PFSK-1 (cell line): ENCODE data around the gene CNGB1.

Experiments
- FOXP2 ChIP-seq: optimal IDR thresholded peaks from 2 replicates; pipeline ENCODE3; 2011; ENCODE audit warnings: borderline replicate concordance, control low read depth, inconsistent platforms; ENCODE audit not compliant: insufficient read depth; ENCODE audit errors: extremely low read length, extremely low read depth
- POLR2AphosphoS5 ChIP-seq: IDR thresholded peaks from 2 replicates; pipeline ENCODE4 v1.6.1; 2012; ENCODE audit warnings: low read depth, mild to moderate bottlenecking, control low read depth, low read length, moderate library complexity
- REST ChIP-seq, 2 experiments: IDR thresholded peaks; 2 replicates each; pipeline versions ENCODE4 v1.6.1 to v1.8.0; 2011 to 2012; ENCODE audit warnings: low read depth in 2 of 2, low read length in 2 of 2, control low read depth in 1 of 2, inconsistent platforms in 1 of 2, mild to moderate bottlenecking in 1 of 2, moderate library complexity in 1 of 2; ENCODE audit not compliant: insufficient read depth in 1 of 2
- SIN3A ChIP-seq: IDR thresholded peaks from 2 replicates; pipeline ENCODE4 v1.6.1; 2012; ENCODE audit warnings: mild to moderate bottlenecking, low read length, moderate library complexity, borderline replicate concordance; ENCODE audit not compliant: insufficient read depth
- TAF1 ChIP-seq: IDR thresholded peaks from 2 replicates; pipeline ENCODE4 v1.6.1; 2012; ENCODE audit warnings: low read length, control low read depth, borderline replicate concordance; ENCODE audit not compliant: insufficient read depth

Gene CNGB1

GRCh38 chr16:58013201-58013956 lies 42.5 kb upstream of the CNGB1 start:
- no peak for TF ChIP-seq TAF1
- no peak for TF ChIP-seq REST (IDR thresholded peaks at IDR 0.05; ENCODE audit: insufficient read depth in 1 of 2, low read depth in 2 of 2, low read length in 2 of 2)
- TF ChIP-seq POLR2AphosphoS5 = no peak
- TF ChIP-seq FOXP2 = no peak
- no peak for TF ChIP-seq SIN3A

- TF ChIP-seq FOXP2 = no peak
- TF ChIP-seq REST (IDR thresholded peaks at IDR 0.05; ENCODE audit: insufficient read depth in 1 of 2, low read depth in 2 of 2, low read length in 2 of 2) = no peak
- no peak for TF ChIP-seq TAF1
- no peak for TF ChIP-seq SIN3A
- TF ChIP-seq POLR2AphosphoS5 = no peak
These were observed 41.6 kb upstream of the CNGB1 start for GRCh38 chr16:58012481-58012880.

- TF ChIP-seq REST (IDR thresholded peaks at IDR 0.05; ENCODE audit: insufficient read depth in 1 of 2, low read depth in 2 of 2, low read length in 2 of 2) (no peak), SIN3A (no peak), POLR2AphosphoS5 (no peak), FOXP2 (no peak), TAF1 (no peak)
These were observed 40.7 kb upstream of the CNGB1 start for GRCh38 chr16:58011652-58012051.

- no peak for TF ChIP-seq SIN3A
- TF ChIP-seq FOXP2 = no peak
- no peak for TF ChIP-seq TAF1
- no peak for TF ChIP-seq REST (IDR thresholded peaks at IDR 0.05; ENCODE audit: insufficient read depth in 1 of 2, low read depth in 2 of 2, low read length in 2 of 2)
- no peak for TF ChIP-seq POLR2AphosphoS5
These were observed 40.0 kb upstream of the CNGB1 start for GRCh38 chr16:58010886-58011285.
